Gastroesophageal sphincter (tissue), 4 donors: ENCODE results near the gene SYNDIG1. TPM values are rescaled to one million over a fixed set of nuclear protein-coding genes. Genes with fewer than 3 reads are reported as not detected.
"Not testable (repeated sequence)": the region's sequence is repeated elsewhere in the genome, so short reads cannot be mapped to it uniquely, and the experiment has no call there.

Source experiments
- ATAC-seq: fragments of 150-250 bp; one replicate; pipeline ENCODE4 v1.9.1; 2016; ENCODE audit warnings: mild to moderate bottlenecking, moderate library complexity
- H3K27ac ChIP-seq, 4 donors: fragments of 200-600 bp; sonication (generic) in 3 of 4; 1 replicate in 3 of 4; 2 replicates in 1 of 4; pipeline ENCODE4 v1.5.1; 2016 to 2019
- H3K27me3 ChIP-seq: fragments of 200-600 bp; sonication (generic); one replicate; pipeline ENCODE4 v1.5.1; 2019
- H3K36me3 ChIP-seq, 2 donors: fragments of 200-600 bp; sonication (generic); one replicate each; pipeline ENCODE4 v1.5.1; 2019; ENCODE audit warnings: control low read depth in 1 of 2
- H3K4me1 ChIP-seq, 3 donors: fragments of 200-600 bp; sonication (generic); 1 replicate in 2 of 3; 2 replicates in 1 of 3; pipeline ENCODE4 v1.5.1; 2016 to 2019; ENCODE audit warnings: control low read depth in 2 of 3
- H3K4me3 ChIP-seq, 2 donors: fragments of 200-600 bp; sonication (generic); one replicate each; pipeline ENCODE4 v1.5.1; 2019; ENCODE audit warnings: mild to moderate bottlenecking in 1 of 2, moderate library complexity in 1 of 2
- H3K9me3 ChIP-seq, 3 donors: fragments of 200-600 bp; sonication (generic); one replicate each; pipeline ENCODE4 v1.5.1; 2017 to 2019; ENCODE audit warnings: control low read depth in 2 of 3
- EP300 ChIP-seq: sonication (generic); formaldehyde crosslinking; IDR thresholded peaks from one replicate; pipeline ENCODE4 v1.6.1; 2017; ENCODE audit warnings: antibody characterized with exemption, mild to moderate bottlenecking
- POLR2A ChIP-seq, 2 donors: fragments of 450-650 bp; IDR thresholded peaks; one replicate each; pipeline ENCODE4 v1.6.1; 2017; ENCODE audit warnings: antibody characterized with exemption in 2 of 2, mild to moderate bottlenecking in 2 of 2, moderate library complexity in 1 of 2
- POLR2AphosphoS5 ChIP-seq: sonication (generic); formaldehyde crosslinking; IDR thresholded peaks from one replicate; pipeline ENCODE4 v1.6.1; 2017; ENCODE audit warnings: antibody characterized with exemption
- WGBS, 2 donors: methylation state at CpG; one replicate each; pipeline ENCODE4 v1.1.5; 2018; ENCODE audit warnings: low coverage in 1 of 2; 5-methylcytosine and 5-hydroxymethylcytosine counted together
- total RNA-seq, 4 donors: library from RNA; depleted of rRNA; stranded (reverse); fragments of >200 nt; gene quantifications; one replicate each; pipeline ENCODE4 v1.1.0, GENCODE V29; 2016
- TF ChIP-seq, protein P1 (sequence below), 4 experiments: fragments of 200-600 bp in 2 of 4; fragments of 450-650 bp in 2 of 4; sonication (generic) in 1 of 4; IDR thresholded peaks; one replicate each; pipeline ENCODE4 v1.5.1; 2017 to 2019; ENCODE audit warnings: antibody characterized with exemption in 4 of 4, mild to moderate bottlenecking in 2 of 4, moderate library complexity in 2 of 4

SYNDIG1 gene
- total RNA-seq, 4 donors from 2014 or later = 0.15 to 0.40 (median 0.16) TPM; not detected in 1

DNA sequence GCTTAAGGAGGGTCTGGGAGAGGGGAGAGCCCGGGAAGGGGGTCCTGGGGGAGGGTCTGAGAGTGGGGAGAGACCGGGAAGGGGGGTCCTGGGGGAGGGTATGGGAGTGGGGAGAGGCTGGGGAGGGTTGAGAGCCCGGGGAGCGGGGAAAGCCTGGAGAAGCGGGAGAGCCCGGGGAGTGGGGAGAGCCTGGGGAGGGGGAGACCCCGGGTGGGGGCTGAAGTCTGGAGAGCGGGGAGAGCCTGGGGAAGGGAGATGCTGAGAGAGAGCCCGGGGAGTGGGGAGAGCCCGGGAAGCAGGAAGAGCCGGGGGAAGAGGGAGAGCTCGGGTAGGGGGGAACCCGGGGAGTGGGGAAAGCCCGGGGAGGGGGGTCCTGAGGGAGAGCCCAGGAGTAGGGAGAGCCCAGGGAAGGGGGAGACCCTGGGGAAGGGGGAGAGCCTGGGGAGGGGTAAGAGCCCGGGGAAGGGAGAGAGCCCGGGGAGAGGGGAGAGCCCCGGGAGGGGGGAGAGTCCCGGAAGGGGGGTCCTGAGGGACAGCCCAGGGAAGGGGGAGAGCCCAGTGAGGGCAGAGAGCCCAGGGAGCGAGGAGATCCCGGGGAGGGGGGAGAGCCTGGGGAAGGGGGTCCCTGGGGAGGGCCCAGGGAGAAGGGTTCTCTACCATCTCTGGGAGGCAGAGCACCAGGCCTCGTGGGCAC lies 148.5 kb downstream of the SYNDIG1 start:
- no peaks in the 10 kb centered on the region for H3K4me1 ChIP-seq
- ATAC-seq = no peak
- 50 to 57% methylated on average over 1 to 3 of the region's 21 CpGs for WGBS, 2 donors

DNA sequence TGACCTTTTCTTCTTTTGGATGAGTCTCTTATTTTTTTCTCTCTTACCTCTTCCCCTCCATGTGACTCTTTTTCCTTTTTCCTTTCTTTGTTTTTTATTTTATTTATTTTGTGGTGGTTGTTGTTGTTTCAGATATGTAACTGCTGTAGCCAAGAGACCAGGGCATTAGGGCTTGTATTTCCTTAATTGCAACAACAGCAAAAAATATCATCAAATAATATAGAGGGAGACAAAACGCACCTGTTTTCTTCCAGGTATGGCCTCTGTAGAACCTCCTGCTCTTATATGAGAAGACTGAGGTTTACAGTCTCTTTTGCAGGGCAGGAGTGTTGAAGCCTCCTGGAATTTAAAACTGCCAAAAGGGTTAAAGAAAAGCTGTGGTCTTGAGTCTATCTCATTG lies 149.3 kb downstream of the SYNDIG1 start:
- H3K4me3 ChIP-seq = no peak overlapping the region
- TF ChIP-seq, protein P1, sequence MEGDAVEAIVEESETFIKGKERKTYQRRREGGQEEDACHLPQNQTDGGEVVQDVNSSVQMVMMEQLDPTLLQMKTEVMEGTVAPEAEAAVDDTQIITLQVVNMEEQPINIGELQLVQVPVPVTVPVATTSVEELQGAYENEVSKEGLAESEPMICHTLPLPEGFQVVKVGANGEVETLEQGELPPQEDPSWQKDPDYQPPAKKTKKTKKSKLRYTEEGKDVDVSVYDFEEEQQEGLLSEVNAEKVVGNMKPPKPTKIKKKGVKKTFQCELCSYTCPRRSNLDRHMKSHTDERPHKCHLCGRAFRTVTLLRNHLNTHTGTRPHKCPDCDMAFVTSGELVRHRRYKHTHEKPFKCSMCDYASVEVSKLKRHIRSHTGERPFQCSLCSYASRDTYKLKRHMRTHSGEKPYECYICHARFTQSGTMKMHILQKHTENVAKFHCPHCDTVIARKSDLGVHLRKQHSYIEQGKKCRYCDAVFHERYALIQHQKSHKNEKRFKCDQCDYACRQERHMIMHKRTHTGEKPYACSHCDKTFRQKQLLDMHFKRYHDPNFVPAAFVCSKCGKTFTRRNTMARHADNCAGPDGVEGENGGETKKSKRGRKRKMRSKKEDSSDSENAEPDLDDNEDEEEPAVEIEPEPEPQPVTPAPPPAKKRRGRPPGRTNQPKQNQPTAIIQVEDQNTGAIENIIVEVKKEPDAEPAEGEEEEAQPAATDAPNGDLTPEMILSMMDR (IDR thresholded peaks at IDR 0.05) = no peak
- WGBS, 2 donors = 40 to 67% methylated on average over 1 of the region's 1 CpG
- H3K4me1 ChIP-seq = no peaks in the 10 kb centered on the region
- H3K27me3 ChIP-seq = peaks cover 24% of the 10 kb centered on the region
- no peaks in the 10 kb centered on the region for H3K9me3 ChIP-seq
- H3K27ac ChIP-seq = no peak overlapping the region
- ATAC-seq = no peak
- no peaks in the 10 kb centered on the region for H3K36me3 ChIP-seq

More for the DNA sequence above, 148.5 kb downstream of the SYNDIG1 start:
- H3K27ac ChIP-seq = no peak overlapping the region
- no peak overlapping the region for H3K4me3 ChIP-seq
- no peak for TF ChIP-seq EP300
- no peak for TF ChIP-seq POLR2AphosphoS5
- no peaks in the 10 kb centered on the region for H3K9me3 ChIP-seq
- peaks cover 28% of the 10 kb centered on the region for H3K27me3 ChIP-seq
- no peaks in the 10 kb centered on the region for H3K36me3 ChIP-seq

DNA sequence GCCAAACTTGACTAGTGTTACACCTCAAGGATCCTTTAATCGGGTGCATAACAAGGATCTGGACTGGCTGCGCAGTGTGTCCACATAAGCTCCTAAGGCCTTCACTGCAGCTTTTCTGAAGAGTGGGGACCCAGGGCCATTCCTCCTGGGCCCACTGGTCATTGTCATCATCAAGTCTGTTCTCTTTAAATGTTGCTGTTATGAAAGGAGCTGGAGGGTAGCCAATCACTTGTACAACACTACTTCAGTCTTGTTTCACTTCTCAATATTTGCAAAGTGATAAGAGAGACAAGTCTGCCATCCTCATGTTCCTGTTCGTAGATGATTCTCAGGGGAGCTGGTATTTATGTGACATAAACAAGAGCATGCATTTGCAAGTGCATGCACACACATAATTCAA lies 149.8 kb downstream of the SYNDIG1 start:
- Histone ChIP-seq H3K27ac (no peak overlapping the region), H3K4me3 (no peak overlapping the region), H3K36me3 (no peaks in the 10 kb centered on the region), H3K27me3 (peaks cover 24% of the 10 kb centered on the region), H3K9me3 (no peaks in the 10 kb centered on the region), H3K4me1 (no peaks in the 10 kb centered on the region)
- no peak for TF ChIP-seq EP300
- TF ChIP-seq POLR2AphosphoS5 = no peak
- no peak for TF ChIP-seq POLR2A (IDR thresholded peaks at IDR 0.05)
- TF ChIP-seq, protein P1 (IDR thresholded peaks at IDR 0.05) = no peak
- ATAC-seq = no peak
- WGBS, 2 donors = 59 to 82% methylated on average over 2 of the region's 3 CpGs

DNA sequence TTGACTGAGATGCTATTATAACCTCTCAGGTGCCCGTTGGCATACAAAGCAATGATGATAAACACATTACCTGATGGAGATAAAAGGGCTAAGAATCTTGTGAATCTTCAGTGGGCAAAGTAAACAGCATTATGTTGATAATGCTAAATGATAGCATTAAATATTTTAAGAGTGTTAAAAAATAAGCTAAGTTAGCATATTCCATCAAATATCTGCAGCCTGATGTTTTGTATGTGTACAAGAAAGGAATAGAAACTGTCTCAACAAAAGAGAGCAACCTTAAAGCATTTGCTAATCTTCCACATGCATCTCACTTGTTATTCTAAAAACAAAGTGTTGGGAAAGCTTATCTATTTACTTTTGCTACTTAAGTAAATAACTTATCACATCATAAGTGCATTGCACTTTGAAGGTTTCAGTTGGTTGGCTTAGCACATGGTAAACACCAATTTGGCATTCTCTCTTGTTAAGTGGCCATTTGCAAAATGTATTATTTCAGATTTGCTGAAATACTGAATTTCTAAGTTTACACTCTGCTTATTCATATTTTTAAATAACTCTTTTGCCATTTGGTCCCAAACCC lies 151.6 kb downstream of the SYNDIG1 start:
- H3K4me3 ChIP-seq = no peak overlapping the region
- ATAC-seq = no peak
- no peak for TF ChIP-seq POLR2AphosphoS5
- TF ChIP-seq, protein P1 (IDR thresholded peaks at IDR 0.05) = no peak
- TF ChIP-seq POLR2A (IDR thresholded peaks at IDR 0.05) = no peak
- no peak for TF ChIP-seq EP300
- no peaks in the 10 kb centered on the region for H3K4me1 ChIP-seq
- 73 to 83% methylated on average over 1 of the region's 1 CpG for WGBS, 2 donors
- H3K9me3 ChIP-seq = no peaks in the 10 kb centered on the region
- no peaks in the 10 kb centered on the region for H3K36me3 ChIP-seq
- no peak overlapping the region for H3K27ac ChIP-seq
- peaks cover 23% of the 10 kb centered on the region for H3K27me3 ChIP-seq

DNA sequence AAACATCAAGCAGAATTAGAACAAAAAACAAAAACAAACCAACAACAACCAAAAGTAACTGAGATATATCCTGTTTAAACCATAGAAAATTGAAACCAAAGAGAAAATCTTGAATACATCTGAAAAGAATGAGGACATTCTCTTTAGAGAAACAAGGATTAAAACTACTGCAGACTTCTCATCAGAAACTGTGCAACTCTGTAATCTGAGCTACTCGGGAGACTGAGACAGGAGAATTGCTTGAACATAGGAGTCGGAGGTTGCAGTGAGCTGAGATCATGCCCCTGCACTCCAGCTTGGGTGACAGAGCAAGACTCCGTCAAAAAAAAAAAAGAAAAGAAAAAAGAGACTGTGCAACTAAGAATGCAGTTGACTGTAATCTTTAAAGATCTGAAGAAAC lies 153.4 kb downstream of the SYNDIG1 start:
- no peak for ATAC-seq
- no peaks in the 10 kb centered on the region for H3K36me3 ChIP-seq
- no peaks in the 10 kb centered on the region for H3K9me3 ChIP-seq
- H3K27me3 ChIP-seq = peaks cover 4% of the 10 kb centered on the region
- TF ChIP-seq POLR2A (IDR thresholded peaks at IDR 0.05) (no peak), POLR2AphosphoS5 (no peak), EP300 (no peak)
- TF ChIP-seq, protein P1 (IDR thresholded peaks at IDR 0.05) = no peak
- 40 to 44% methylated on average over 2 to 3 of the region's 3 CpGs for WGBS, 2 donors
- no peak overlapping the region for H3K4me3 ChIP-seq
- H3K4me1 ChIP-seq = no peaks in the 10 kb centered on the region
- H3K27ac ChIP-seq = no peak overlapping the region

DNA sequence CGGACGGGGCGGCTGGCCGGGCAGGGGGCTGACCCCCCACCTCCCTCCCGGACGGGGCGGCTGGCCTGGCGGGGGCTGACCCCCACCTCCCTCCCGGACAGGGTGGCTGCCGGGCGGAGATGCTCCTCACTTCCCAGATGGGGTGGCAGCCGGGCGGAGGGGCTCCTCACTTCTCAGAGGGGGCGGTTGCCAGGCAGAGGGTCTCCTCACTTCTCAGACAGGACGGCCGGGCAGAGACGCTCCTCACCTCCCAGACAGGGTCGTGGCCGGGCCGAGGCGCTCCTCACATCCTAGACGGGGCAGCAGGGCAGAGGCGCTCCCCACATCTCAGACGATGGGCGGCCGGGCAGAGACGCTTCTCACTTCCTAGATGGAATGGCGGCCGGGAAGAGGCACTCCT lies 156.7 kb downstream of the SYNDIG1 start:
- not testable (repeated sequence) for H3K4me1 ChIP-seq, H3K27ac ChIP-seq, H3K9me3 ChIP-seq, H3K36me3 ChIP-seq, H3K4me3 ChIP-seq, H3K27me3 ChIP-seq, ATAC-seq
- WGBS, 2 donors = no CpG with 5 or more reads among the region's 29 CpGs
